DOHH2 (cell line): Measurements from ENCODE around the gene DCDC2C.

Experiments used
- H3F3A ChIP-seq: fragments of 200-600 bp; sonication (generic), shearing (Covaris generic); 2 replicates; pipeline ENCODE4 v1.6.0; 2016; ENCODE audit warnings: antibody characterized with exemption, mild to moderate bottlenecking; ENCODE audit not compliant: control insufficient read depth, insufficient read depth
- H3K27ac ChIP-seq: fragments of 200-600 bp; sonication (generic); 2 replicates; pipeline ENCODE4 v1.5.1; 2014; ENCODE audit warnings: low read depth, mild to moderate bottlenecking, low read length, moderate library complexity
- H3K27me3 ChIP-seq: fragments of 200-600 bp; sonication (generic); 2 replicates; pipeline ENCODE4 v1.6.1; 2014; ENCODE audit warnings: mild to moderate bottlenecking, low read length, mixed read lengths; ENCODE audit not compliant: control insufficient read depth
- H3K36me3 ChIP-seq: fragments of 200-600 bp; sonication (generic); 2 replicates; pipeline ENCODE4 v1.6.1; 2014; ENCODE audit warnings: mild to moderate bottlenecking, low read length, moderate library complexity, mixed read lengths; ENCODE audit not compliant: control insufficient read depth
- H3K4me1 ChIP-seq: fragments of 200-600 bp; sonication (generic); 2 replicates; pipeline ENCODE4 v1.6.1; 2014; ENCODE audit warnings: mild to moderate bottlenecking, low read length, mixed read lengths; ENCODE audit not compliant: control insufficient read depth
- H3K4me2 ChIP-seq: fragments of 200-600 bp; sonication (generic); 2 replicates; pipeline ENCODE4 v1.6.0; 2014; ENCODE audit warnings: mild to moderate bottlenecking, low read length, moderate library complexity
- H3K4me3 ChIP-seq: fragments of 200-600 bp; sonication (generic); 2 replicates; pipeline ENCODE4 v1.5.1; 2014; ENCODE audit warnings: mild to moderate bottlenecking, low read length, mixed read lengths
- H3K79me2 ChIP-seq: fragments of 200-600 bp; sonication (generic); 2 replicates; pipeline ENCODE4 v1.6.1; 2014; ENCODE audit warnings: mild to moderate bottlenecking, low read length, mixed read lengths; ENCODE audit not compliant: control insufficient read depth
- H3K9me2 ChIP-seq: fragments of 200-600 bp; sonication (generic); replicated peaks from 2 replicates; pipeline ENCODE4 v1.6.1; 2014; ENCODE audit warnings: mild to moderate bottlenecking, low read length, mixed read lengths; ENCODE audit not compliant: control insufficient read depth
- H3K9me3 ChIP-seq: fragments of 200-600 bp; sonication (generic); 2 replicates; pipeline ENCODE4 v1.6.1; 2014; ENCODE audit warnings: antibody characterized with exemption, low read length, mixed read lengths; ENCODE audit not compliant: control insufficient read depth, insufficient read depth
- H4K20me1 ChIP-seq: fragments of 200-600 bp; sonication (generic); 2 replicates; pipeline ENCODE4 v1.6.0; 2014; ENCODE audit warnings: low read depth, mild to moderate bottlenecking, antibody characterized with exemption, low read length, moderate library complexity; ENCODE audit not compliant: control insufficient read depth, insufficient read depth
- EZH2phosphoT487 ChIP-seq: fragments of 200-600 bp; sonication (generic); IDR thresholded peaks from 2 replicates; pipeline ENCODE4 v1.6.1; 2017; ENCODE audit warnings: borderline replicate concordance, mild to moderate bottlenecking, antibody characterized with exemption, low read length, moderate library complexity, mixed read lengths
- TF ChIP-seq, protein P1 (sequence below): fragments of 200-600 bp; sonication (generic); IDR thresholded peaks from one replicate; pipeline ENCODE4 v1.5.1; 2014; ENCODE audit warnings: antibody characterized with exemption, mild to moderate bottlenecking, low read depth, low read length; ENCODE audit not compliant: poor library complexity, severe bottlenecking

Gene DCDC2C

GRCh38 chr2:3801506-3801905 lies 98.1 kb downstream of the DCDC2C start:
- H3K4me1 ChIP-seq = no peaks in the 10 kb centered on the region
- no peaks in the 10 kb centered on the region for H4K20me1 ChIP-seq
- no peaks in the 10 kb centered on the region for H3K9me2 ChIP-seq
- TF ChIP-seq, protein P1, sequence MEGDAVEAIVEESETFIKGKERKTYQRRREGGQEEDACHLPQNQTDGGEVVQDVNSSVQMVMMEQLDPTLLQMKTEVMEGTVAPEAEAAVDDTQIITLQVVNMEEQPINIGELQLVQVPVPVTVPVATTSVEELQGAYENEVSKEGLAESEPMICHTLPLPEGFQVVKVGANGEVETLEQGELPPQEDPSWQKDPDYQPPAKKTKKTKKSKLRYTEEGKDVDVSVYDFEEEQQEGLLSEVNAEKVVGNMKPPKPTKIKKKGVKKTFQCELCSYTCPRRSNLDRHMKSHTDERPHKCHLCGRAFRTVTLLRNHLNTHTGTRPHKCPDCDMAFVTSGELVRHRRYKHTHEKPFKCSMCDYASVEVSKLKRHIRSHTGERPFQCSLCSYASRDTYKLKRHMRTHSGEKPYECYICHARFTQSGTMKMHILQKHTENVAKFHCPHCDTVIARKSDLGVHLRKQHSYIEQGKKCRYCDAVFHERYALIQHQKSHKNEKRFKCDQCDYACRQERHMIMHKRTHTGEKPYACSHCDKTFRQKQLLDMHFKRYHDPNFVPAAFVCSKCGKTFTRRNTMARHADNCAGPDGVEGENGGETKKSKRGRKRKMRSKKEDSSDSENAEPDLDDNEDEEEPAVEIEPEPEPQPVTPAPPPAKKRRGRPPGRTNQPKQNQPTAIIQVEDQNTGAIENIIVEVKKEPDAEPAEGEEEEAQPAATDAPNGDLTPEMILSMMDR = no peak
- no peak for TF ChIP-seq EZH2phosphoT487
- H3K9me3 ChIP-seq = no peaks in the 10 kb centered on the region
- H3K27ac ChIP-seq = no peak overlapping the region
- no peak overlapping the region for H3K4me2 ChIP-seq
- H3K4me3 ChIP-seq = no peak overlapping the region
- H3F3A ChIP-seq = no peaks in the 10 kb centered on the region
- no peaks in the 10 kb centered on the region for H3K36me3 ChIP-seq
- H3K27me3 ChIP-seq = no peaks in the 10 kb centered on the region
- no peaks in the 10 kb centered on the region for H3K79me2 ChIP-seq

- no peaks in the 10 kb centered on the region for H3K9me3 ChIP-seq
- no peak overlapping the region for H3K4me3 ChIP-seq
- no peaks in the 10 kb centered on the region for H3K4me1 ChIP-seq
- H3K27me3 ChIP-seq = no peaks in the 10 kb centered on the region
- H4K20me1 ChIP-seq = no peaks in the 10 kb centered on the region
- H3K79me2 ChIP-seq = no peaks in the 10 kb centered on the region
- H3K4me2 ChIP-seq = no peak overlapping the region
- no peaks in the 10 kb centered on the region for H3K9me2 ChIP-seq
- no peaks in the 10 kb centered on the region for H3F3A ChIP-seq
- TF ChIP-seq, protein P1 = peak; percentile 25
- TF ChIP-seq EZH2phosphoT487 = no peak
- no peaks in the 10 kb centered on the region for H3K36me3 ChIP-seq
- H3K27ac ChIP-seq = no peak overlapping the region
Observed at GRCh38 chr2:3805201-3805939, 102.0 kb downstream of the DCDC2C start.

DNA sequence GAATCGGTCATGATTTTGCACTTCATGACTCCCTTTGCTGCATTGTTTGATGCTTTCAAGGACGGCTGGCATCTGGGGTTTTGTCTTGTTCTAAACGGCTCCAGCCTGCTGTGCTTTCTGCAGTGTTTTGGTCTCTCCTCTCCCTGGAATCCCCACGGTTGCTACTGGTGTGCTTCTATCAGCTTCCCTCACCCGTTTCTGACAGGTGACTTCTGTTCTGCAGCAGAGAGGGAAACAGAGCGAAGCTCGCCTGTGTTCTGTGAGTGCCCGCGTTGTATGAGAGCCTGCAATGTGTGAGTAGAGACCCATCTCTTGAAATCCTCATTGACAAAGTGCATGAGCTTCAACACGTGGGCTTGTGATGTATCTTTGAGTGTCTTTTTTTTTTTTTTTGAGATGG lies 102.8 kb downstream of the DCDC2C start:
- H3K4me3 ChIP-seq = no peak overlapping the region
- no peaks in the 10 kb centered on the region for H3K27me3 ChIP-seq
- no peaks in the 10 kb centered on the region for H3K79me2 ChIP-seq
- H3K9me3 ChIP-seq = no peaks in the 10 kb centered on the region
- no peaks in the 10 kb centered on the region for H3K36me3 ChIP-seq
- no peaks in the 10 kb centered on the region for H3K9me2 ChIP-seq
- H4K20me1 ChIP-seq = no peaks in the 10 kb centered on the region
- H3K27ac ChIP-seq = no peak overlapping the region
- H3F3A ChIP-seq = no peaks in the 10 kb centered on the region
- H3K4me2 ChIP-seq = no peak overlapping the region
- H3K4me1 ChIP-seq = no peaks in the 10 kb centered on the region
- no peak for TF ChIP-seq EZH2phosphoT487
- TF ChIP-seq, protein P1 = no peak
